H7 (cell line): ENCODE measurements around the gene HOXD13. TPM values are rescaled to one million over a fixed set of nuclear protein-coding genes. Genes with fewer than 3 reads are reported as not detected.
A peak's percentile ranks its signal among the peaks of the same experiment; 100 is the strongest.

Experiments
- DNase-seq: peaks from one replicate; pipeline ENCODE4 v3.0.0; 2012
- H3K27me3 ChIP-seq: 2 replicates; pipeline ENCODE4 v1.6.0; 2011; ENCODE audit warnings: mild to moderate bottlenecking, low read length; ENCODE audit not compliant: control insufficient read depth, insufficient read depth
- H3K36me3 ChIP-seq: replicated peaks from 2 replicates; pipeline ENCODE4 v1.5.1; 2011; ENCODE audit warnings: low read length; ENCODE audit not compliant: control insufficient read depth, insufficient read depth
- H3K4me3 ChIP-seq: 2 replicates; pipeline ENCODE4 v1.5.1; 2011; ENCODE audit warnings: low read depth, mild to moderate bottlenecking, control low read depth, low read length, moderate library complexity; ENCODE audit not compliant: insufficient read depth
- total RNA-seq: library from RNA; depleted of rRNA; stranded (reverse); fragments of >200 nt; shearing (Covaris generic); gene quantifications from 2 replicates; pipeline ENCODE4 v1.2.3, GENCODE V29; 2014

The HOXD13 gene
- total RNA-seq, 1 experiment from 2014 or later = 0.07 TPM

DNA sequence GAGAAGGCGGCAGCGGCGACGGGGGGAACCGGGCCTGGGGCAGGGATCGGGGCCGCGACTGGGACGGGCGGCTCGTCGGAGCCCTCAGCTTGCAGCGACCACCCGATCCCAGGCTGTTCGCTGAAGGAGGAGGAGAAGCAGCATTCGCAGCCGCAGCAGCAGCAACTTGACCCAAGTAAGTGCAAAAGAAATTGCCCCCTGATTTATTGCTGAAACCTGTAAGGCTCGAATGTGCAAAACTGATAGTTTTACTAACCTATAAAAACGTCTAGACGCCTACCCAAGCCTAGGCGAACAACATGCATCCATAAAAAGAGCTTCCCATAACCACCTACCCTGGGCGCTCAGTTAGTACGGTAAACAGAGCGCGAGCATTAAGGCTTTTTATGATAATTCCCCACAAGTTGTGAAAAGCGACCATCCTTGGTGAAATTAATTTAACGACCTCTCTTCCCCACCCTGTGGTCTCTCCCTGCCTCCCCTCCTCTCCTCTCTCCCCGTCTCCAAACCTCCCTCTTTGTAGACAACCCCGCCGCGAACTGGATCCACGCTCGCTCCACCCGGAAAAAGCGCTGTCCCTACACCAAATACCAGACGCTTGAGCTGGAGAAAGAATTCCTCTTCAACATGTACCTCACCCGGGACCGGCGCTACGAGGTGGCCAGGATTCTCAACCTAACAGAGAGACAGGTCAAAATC, 31.0 kb downstream of the HOXD13 start:
- no peak for DNase-seq
- Histone ChIP-seq H3K27me3 (peaks cover 100% of the 10 kb centered on the region), H3K36me3 (no peaks in the 10 kb centered on the region), H3K4me3 (no peak overlapping the region)

DNA sequence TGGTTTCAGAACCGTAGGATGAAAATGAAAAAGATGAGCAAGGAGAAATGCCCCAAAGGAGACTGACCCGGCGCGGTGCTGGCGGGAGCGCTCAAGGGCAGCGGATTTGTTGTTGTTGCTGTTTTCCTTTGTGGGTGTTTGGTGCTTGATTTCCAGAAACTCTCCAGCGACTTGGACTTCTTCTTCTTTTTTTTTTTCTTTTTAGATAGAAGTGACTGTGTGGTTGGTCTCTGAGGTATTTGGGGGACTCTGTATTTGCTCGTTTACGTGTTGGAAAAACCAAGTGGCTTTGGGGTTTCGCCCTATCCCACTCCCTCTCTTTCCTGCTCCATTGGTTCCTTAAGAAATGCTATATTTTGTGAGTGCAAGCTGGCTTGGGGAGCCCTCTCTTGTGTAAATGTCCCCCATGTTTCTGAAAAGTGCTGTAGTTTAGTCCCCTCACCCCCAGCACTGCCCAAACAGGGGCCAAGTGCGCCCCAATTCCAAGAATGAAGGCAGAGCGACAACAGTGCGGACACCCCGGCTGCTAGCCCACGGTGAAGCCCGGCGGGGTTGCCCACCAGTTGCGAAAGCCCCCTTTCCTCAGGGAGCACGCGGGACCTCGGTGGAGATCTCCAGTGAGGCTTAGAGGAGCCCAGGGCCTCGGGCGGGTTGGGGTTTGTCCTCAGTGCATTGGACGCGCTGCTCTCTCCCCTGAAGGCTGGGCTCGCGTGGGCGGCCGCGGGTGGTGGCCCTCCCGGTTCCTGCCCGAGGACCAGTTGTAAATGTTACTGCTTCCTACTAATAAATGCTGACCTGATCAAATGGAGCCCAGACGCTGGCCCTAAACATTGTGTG, 31.8 kb downstream of the HOXD13 start:
- Histone ChIP-seq H3K27me3 (peaks cover 100% of the 10 kb centered on the region), H3K4me3 (no peak overlapping the region)
- peak; percentile 52 for DNase-seq

GRCh38 chr2:176124947-176125771, 32.6 kb downstream of the HOXD13 start:
- DNase-seq = no peak
- no peak overlapping the region for H3K4me3 ChIP-seq
- peaks cover 100% of the 10 kb centered on the region for H3K27me3 ChIP-seq
- no peaks in the 10 kb centered on the region for H3K36me3 ChIP-seq

More for the DNA sequence above, 31.8 kb downstream of the HOXD13 start:
- H3K36me3 ChIP-seq = no peaks in the 10 kb centered on the region

DNA sequence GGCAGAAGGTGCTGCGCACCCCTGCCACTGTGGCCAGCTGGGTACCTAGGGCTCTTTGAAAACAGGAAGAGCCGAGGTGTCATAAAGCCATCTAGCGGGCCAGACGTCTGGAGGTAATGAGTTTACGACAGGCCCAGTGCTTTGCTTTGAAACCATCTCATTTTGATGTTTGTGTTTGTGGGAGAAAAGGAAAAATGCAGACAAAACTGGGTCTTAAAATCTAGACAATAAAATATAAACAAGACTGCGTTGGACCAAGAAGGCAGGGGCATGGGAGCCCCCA, 33.2 kb downstream of the HOXD13 start:
- no peak overlapping the region for H3K4me3 ChIP-seq
- peak; percentile 53 for DNase-seq
- H3K36me3 ChIP-seq = no peaks in the 10 kb centered on the region
- H3K27me3 ChIP-seq = peaks cover 100% of the 10 kb centered on the region

DNA sequence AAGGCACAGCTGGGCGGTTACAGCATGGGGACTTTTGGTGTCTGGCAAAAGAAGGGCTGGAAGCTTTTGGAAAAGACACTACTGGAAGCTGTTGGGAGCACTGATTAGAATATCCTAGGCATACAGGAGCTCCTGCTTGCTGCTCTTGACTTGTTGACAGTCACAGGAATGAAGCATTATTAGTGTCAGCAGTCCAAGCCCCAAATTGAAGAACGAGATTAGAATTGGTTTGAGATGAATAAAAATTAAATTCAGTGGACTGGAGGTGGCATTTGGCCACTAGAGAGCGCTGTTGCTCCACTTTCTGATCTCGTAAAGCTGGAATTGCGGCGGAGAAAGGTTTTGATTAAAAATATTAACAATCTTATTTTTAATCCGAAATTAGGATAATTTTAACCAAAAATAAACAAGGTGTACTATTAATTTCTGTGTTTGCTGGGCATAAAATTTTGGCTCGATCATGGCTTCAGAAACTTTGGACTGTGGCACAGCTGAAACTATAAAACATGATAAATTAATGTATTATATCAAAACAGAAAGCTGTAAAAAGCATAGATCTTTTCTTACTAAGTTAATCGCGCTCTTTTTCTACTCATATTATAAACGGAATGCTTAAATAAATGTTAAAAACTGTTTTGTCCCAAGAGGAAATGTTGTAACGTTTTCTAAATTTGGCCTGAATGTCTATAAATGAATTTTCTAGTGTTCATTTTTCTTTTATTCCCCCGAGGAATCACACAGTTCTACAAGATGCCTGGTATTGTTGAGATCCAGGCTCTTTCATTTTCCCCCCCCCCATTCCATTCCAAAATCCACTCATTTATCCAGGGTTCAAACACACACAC, 34.6 kb downstream of the HOXD13 start:
- no peak overlapping the region for H3K4me3 ChIP-seq
- peaks cover 100% of the 10 kb centered on the region for H3K27me3 ChIP-seq
- H3K36me3 ChIP-seq = no peaks in the 10 kb centered on the region
- DNase-seq = peak; percentile 70

- Histone ChIP-seq H3K36me3 (no peaks in the 10 kb centered on the region), H3K27me3 (peaks cover 100% of the 10 kb centered on the region), H3K4me3 (no peak overlapping the region)
- no peak for DNase-seq
Measured at GRCh38 chr2:176127774-176128072, 35.2 kb downstream of the HOXD13 start.

- 0 out of 2 replicates have a peak overlapping the region, but pooled peaks have one; percentile 4 for H3K4me3 ChIP-seq
- DNase-seq = peak; percentile 86
- peaks cover 100% of the 10 kb centered on the region for H3K27me3 ChIP-seq
- H3K36me3 ChIP-seq = no peaks in the 10 kb centered on the region
Measured at GRCh38 chr2:176128172-176128981, 35.9 kb downstream of the HOXD13 start.

DNA sequence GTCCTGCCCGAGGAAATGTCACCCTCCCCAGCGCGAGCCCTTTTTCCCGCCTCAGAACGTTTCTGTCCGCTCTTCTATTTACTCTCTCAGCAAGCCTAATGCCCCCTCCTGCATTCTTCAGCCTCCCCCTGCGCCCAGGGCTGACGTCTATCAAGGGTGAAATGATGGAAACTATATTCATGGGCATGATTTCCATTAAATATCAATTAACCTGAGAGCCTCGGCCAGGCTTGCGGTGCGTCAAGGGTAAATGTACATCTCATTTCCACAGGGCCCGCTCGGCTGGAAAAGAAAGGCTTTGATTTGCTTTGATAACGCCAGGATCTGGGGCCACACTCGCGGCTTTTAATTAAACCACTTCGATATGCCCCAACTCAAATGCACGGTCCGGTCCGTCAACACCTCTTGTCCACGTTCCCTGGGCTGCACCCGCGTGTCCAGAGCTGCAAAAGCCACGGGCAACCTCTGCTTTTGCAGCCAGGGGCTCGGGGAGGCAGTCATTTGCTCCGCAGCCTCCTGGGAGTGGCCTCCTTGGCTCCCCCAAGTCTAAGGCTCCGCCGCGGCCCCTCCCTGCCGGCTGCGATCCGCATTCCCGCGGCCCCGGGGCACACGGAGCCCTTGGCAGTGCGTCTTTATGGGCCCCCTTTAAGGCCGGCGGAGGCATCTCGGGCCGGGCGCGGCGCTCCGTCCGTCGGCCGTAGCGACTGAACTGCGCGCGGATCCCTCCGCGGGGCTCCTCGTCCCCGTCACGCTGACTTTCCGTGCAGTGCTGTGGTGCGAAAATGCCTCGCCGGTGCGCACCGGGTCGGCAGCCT, 36.7 kb downstream of the HOXD13 start, which contains the start of gene HOXD8:
Gene HOXD8, plus strand, starts transcription at position 724 of the 815 bp plus-strand sequence. CDS start 662 bp downstream, outside the sequence.
- Histone ChIP-seq H3K27me3 (peaks cover 100% of the 10 kb centered on the region), H3K4me3 (peak within 1 kb of the TSS; percentile 7; the same call in 1 of the 2 replicates), H3K36me3 (no peaks in the 10 kb centered on the region)
- DNase-seq = peak; percentile 88

DNA sequence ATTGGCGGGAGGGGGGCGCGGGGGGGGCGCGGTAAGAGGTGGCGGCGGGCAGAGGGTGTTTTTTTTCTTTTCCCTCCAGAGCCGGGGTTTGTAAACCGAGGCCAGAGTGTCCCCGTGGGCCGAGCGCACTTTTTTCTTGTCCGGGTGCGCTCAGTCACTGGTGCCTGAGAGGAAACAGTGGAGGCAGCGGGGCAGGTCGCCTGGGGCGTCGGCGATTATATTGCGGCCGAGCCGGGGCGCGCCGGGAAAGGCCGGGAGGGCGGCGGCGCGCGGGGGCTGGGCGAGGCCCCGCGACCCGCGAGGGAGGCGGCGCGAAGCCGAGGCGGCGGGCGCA, 37.3 kb downstream of the HOXD13 start:
- Histone ChIP-seq H3K4me3 (peak overlapping the region; percentile 7; the same call in 1 of the 2 replicates), H3K36me3 (no peaks in the 10 kb centered on the region), H3K27me3 (peaks cover 100% of the 10 kb centered on the region)
- no peak for DNase-seq

DNA sequence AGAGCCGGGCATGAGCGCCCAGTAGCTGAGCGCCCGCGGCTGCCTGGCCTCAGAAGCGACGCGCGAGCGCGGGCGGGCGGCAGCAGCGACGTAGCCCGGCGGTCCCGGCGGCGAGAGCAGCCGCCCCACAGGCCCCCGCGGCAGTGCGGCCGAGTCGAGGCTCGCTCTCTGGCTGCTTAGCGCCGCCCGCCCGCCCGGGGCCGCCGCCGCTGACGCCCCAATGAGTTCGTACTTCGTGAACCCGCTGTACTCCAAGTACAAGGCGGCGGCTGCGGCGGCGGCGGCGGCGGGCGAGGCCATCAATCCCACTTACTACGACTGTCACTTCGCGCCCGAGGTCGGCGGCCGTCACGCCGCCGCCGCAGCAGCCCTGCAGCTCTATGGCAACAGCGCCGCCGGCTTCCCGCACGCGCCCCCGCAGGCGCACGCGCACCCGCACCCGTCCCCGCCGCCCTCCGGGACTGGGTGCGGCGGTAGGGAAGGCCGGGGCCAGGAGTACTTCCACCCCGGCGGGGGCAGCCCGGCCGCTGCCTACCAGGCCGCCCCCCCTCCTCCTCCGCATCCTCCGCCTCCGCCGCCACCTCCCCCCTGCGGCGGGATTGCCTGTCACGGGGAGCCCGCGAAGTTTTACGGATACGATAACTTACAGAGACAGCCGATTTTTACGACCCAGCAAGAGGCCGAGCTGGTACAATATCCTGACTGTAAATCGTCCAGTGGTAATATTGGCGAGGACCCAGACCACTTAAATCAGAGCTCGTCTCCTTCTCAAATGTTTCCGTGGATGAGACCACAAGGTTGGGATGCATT, 37.8 kb downstream of the HOXD13 start:
- Histone ChIP-seq H3K36me3 (no peaks in the 10 kb centered on the region), H3K4me3 (peak overlapping the region; percentile 7; the same call in 1 of the 2 replicates), H3K27me3 (peaks cover 100% of the 10 kb centered on the region)
- peak; percentile 86 for DNase-seq

- Histone ChIP-seq H3K36me3 (no peaks in the 10 kb centered on the region), H3K27me3 (peaks cover 100% of the 10 kb centered on the region), H3K4me3 (no peak overlapping the region)
- DNase-seq = no peak
Measured at GRCh38 chr2:176130957-176131847, 38.7 kb downstream of the HOXD13 start.
